B cell (primary cell): Measurements from ENCODE around the gene SCN4A. TPM values are rescaled to one million over a fixed set of nuclear protein-coding genes. Genes with fewer than 3 reads are reported as not detected.

Experiments
- ATAC-seq: fragments of 200-7000 bp; cut with Tn5 transposase; one replicate; pipeline ENCODE4 v1.10.0; 2021; ENCODE audit warnings: low read depth, mild to moderate bottlenecking, moderate number of reproducible peaks, moderate library complexity
- CTCF ChIA-PET: fragments of 350-600 bp; sonication (Branson Sonifier 250); formaldehyde crosslinking; loops from one replicate; lab custom pipeline; 2021; ENCODE audit warnings: antibody characterized with exemption, inconsistent platforms; lab: Charles Lee
- POLR2A ChIA-PET: fragments of 350-600 bp; sonication (Branson Sonifier 250); formaldehyde crosslinking; loops from one replicate; lab custom pipeline; 2021; ENCODE audit warnings: antibody characterized with exemption; lab: Charles Lee
- DNase-seq: peaks from one replicate; pipeline ENCODE4 v3.0.0; 2013
- H2AFZ ChIP-seq: 2 replicates; pipeline ENCODE4 v1.6.1; 2012; ENCODE audit warnings: mild to moderate bottlenecking, low read depth, low read length; ENCODE audit not compliant: insufficient read depth, poor library complexity, severe bottlenecking
- H3K27ac ChIP-seq, 2 donors: 1 replicate in 1 of 2; 2 replicates in 1 of 2; pipeline ENCODE4 v1.5.1; 2012 to 2013; ENCODE audit warnings: low read length in 2 of 2, mild to moderate bottlenecking in 2 of 2, moderate library complexity in 1 of 2
- H3K27me3 ChIP-seq, 4 experiments: fragments of 200-600 bp in 1 of 4; sonication (generic) in 1 of 4; replicated peaks in 1 of 4; 1 replicate in 2 of 4; 2 replicates in 2 of 4; pipeline versions ENCODE4 v1.6.1 to v1.7.0; 2013 to 2016; ENCODE audit warnings: low read length in 3 of 4, mild to moderate bottlenecking in 2 of 4, mixed read lengths in 1 of 4, moderate library complexity in 1 of 4; ENCODE audit not compliant: insufficient read depth in 4 of 4, control insufficient read depth in 3 of 4; ENCODE audit errors: control extremely low read depth in 1 of 4
- H3K36me3 ChIP-seq, 2 experiments: replicated peaks in 1 of 2; 1 replicate in 1 of 2; 2 replicates in 1 of 2; pipeline versions ENCODE4 v1.6.1 to v1.7.1; 2013; ENCODE audit warnings: low read length in 1 of 2; ENCODE audit not compliant: insufficient read depth in 2 of 2, control insufficient read depth in 1 of 2; ENCODE audit errors: control extremely low read depth in 1 of 2, extremely low read depth in 1 of 2
- H3K4me1 ChIP-seq, 2 donors: fragments of 200-600 bp in 1 of 2; sonication (generic) in 1 of 2; 1 replicate in 1 of 2; 2 replicates in 1 of 2; pipeline versions ENCODE4 v1.5.1 to v1.6.1; 2013 to 2017; ENCODE audit warnings: low read length in 2 of 2; ENCODE audit not compliant: control insufficient read depth in 2 of 2, insufficient read depth in 2 of 2
- H3K4me2 ChIP-seq: replicated peaks from 2 replicates; pipeline ENCODE3; 2012; ENCODE audit warnings: mild to moderate bottlenecking, low read depth, low read length; ENCODE audit not compliant: poor library complexity, severe bottlenecking
- H3K4me3 ChIP-seq, 5 experiments: fragments of 200-600 bp in 1 of 5; sonication (generic) in 1 of 5; 1 replicate in 3 of 5; 2 replicates in 2 of 5; pipeline versions ENCODE4 v1.5.1 to v1.7.0; 2011 to 2016; ENCODE audit warnings: low read length in 4 of 5, mild to moderate bottlenecking in 4 of 5, low read depth in 2 of 5, control low read depth in 1 of 5, moderate library complexity in 1 of 5; ENCODE audit not compliant: insufficient read depth in 1 of 5; ENCODE audit errors: control extremely low read depth in 1 of 5, extremely low read depth in 1 of 5
- H3K79me2 ChIP-seq: fragments of 200-600 bp; sonication (generic); one replicate; pipeline ENCODE4 v1.6.0; 2016; ENCODE audit warnings: low read length; ENCODE audit not compliant: control insufficient read depth, insufficient read depth
- H3K9ac ChIP-seq: fragments of 200-600 bp; sonication (generic); 2 replicates; pipeline ENCODE4 v1.6.1; 2017; ENCODE audit warnings: mild to moderate bottlenecking, low read length, moderate library complexity
- H3K9me3 ChIP-seq, 3 donors: one replicate each; pipeline versions ENCODE4 v1.6.1 to v1.7.1; 2013; ENCODE audit warnings: low read length in 2 of 3; ENCODE audit not compliant: control insufficient read depth in 2 of 3, insufficient read depth in 1 of 3; ENCODE audit errors: control extremely low read depth in 1 of 3
- H4K20me1 ChIP-seq: 2 replicates; pipeline ENCODE4 v1.6.0; 2012; ENCODE audit warnings: mild to moderate bottlenecking, low read length; ENCODE audit not compliant: insufficient read depth, control insufficient read depth, poor library complexity, severe bottlenecking
- H3K27ac Mint-ChIP-seq: one replicate; pipeline ENCODE4 v1.8.0; 2021; ENCODE audit warnings: mixed read lengths
- H3K27me3 Mint-ChIP-seq: one replicate; pipeline ENCODE4 v1.8.0; 2021; ENCODE audit warnings: mixed read lengths
- H3K4me1 Mint-ChIP-seq: one replicate; pipeline ENCODE4 v1.8.0; 2021; ENCODE audit warnings: mixed read lengths
- H3K4me3 Mint-ChIP-seq: one replicate; pipeline ENCODE4 v1.8.0; 2021; ENCODE audit warnings: mixed read lengths
- H3K9me3 Mint-ChIP-seq: one replicate; pipeline ENCODE4 v1.8.0; 2022; ENCODE audit warnings: mixed read lengths; ENCODE audit not compliant: insufficient read depth
- CTCF ChIP-seq: fragments of 200-600 bp; IDR thresholded peaks from one replicate; pipeline ENCODE4 v1.8.0; 2022; ENCODE audit warnings: antibody characterized with exemption, mild to moderate bottlenecking
- EZH2 ChIP-seq: IDR thresholded peaks from 2 replicates; pipeline ENCODE4 v1.6.1; 2012; ENCODE audit warnings: borderline replicate concordance, low read depth, mild to moderate bottlenecking, moderate library complexity, low read length; ENCODE audit not compliant: insufficient read depth, poor library complexity, severe bottlenecking
- WGBS: methylation state at CpG from one replicate; pipeline ENCODE4 v1.1.5; 2013; ENCODE audit warnings: missing lambda C conversion rate; ENCODE audit not compliant: insufficient coverage; 5-methylcytosine and 5-hydroxymethylcytosine counted together
- intact Hi-C: fragments of 100-400 bp; cut with micrococcal nuclease; formaldehyde crosslinking; loops from one replicate; pipeline ENCODE4 v1.10.0; 2022
- polyA plus RNA-seq: library from polyadenylated mRNA; depleted of rRNA; stranded (reverse); fragments of >200 nt; gene quantifications from 2 replicates; pipeline ENCODE4 v1.2.3, GENCODE V29; 2012
- total RNA-seq, 2 donors: library from RNA; stranded (reverse); fragments of 120-200 nt in 1 of 2; gene quantifications; 1 replicate in 1 of 2; 2 replicates in 1 of 2; pipeline versions ENCODE4 v1.2.3 to v1.2.4, GENCODE V29; 2013 to 2022

Gene SCN4A
- total and polyA plus RNA-seq, 2 donors (not counting 1 experiment from before 2014, with no cell fraction given): 1.1 to 1.4 TPM

DNA sequence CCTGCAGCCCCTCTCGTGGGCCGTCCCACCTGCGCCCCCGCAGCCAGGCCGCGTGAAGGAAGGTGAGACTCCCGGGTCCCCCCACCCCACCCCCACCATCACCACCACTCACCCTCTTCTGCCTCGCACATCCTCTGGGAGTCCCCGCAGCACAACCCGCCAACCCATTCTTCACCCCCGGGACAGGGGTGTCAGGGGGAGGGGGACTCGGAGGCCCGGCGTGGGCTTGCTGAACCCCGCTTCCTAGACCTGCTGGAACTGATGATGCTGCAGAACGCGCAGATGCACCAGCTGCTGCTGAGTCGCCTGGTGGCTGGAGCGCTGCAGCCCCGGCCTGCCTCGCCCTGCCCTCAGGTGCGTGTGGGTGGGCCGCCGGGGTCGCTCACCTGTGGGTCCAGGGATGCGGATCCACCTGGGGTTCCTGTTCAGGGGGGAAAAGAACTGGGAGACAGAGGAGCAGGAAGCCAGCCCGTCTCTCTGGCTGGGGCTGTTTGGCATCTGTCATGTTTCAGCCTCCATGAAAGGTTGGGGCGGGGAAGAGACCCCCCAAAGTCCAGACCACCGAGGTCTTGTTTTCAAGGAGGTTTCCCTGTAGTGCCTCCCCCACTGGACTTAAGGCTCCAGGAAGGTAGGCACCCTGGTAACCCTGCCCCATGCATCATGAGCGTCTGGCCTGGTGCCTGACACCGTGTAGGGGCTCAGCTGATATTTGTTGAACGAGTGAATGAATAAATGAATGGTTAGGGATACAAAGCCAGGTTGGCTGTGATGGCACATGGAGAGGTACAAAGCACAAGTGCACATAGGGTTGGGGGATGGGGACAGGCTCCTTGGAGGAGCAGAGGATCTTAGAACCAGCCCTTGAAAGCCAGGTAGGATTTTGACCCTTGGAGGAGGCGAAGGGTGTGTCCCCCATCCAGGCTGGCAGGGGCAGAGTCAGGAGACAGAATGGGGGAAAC, 26.3 kb upstream of the SCN4A start:
- H3K4me3 ChIP-seq: peak overlapping the region in 4 of 5 experiments; percentile 60 to 68 (median 64)
- peaks cover 0 to 18% of the 10 kb centered on the region in 2 experiments for H3K36me3 ChIP-seq
- peak overlapping the region; percentile 97 for H3K4me2 ChIP-seq
- ATAC-seq (peak; percentile 22), DNase-seq (peak; percentile 42)
- intact Hi-C loops: loop anchor here (1.0 kb wide), 2 partner anchors 17 to 21 kb away; partner anchors contain the start of gene ICAM2
- 19% methylated on average over 22 of the region's 33 CpGs for WGBS
- peak overlapping the region; percentile 81 for H2AFZ ChIP-seq
- H3K27ac Mint-ChIP-seq: peak overlapping the region; percentile 32
- H3K9me3 Mint-ChIP-seq: no peaks in the 10 kb centered on the region
- H3K4me1 ChIP-seq: peaks cover 20 to 24% of the 10 kb centered on the region in 2 donors
- peaks cover 27% of the 10 kb centered on the region for H3K4me1 Mint-ChIP-seq
- peaks cover 0 to 20% (median 5%) of the 10 kb centered on the region in 4 experiments for H3K27me3 ChIP-seq
- H4K20me1 ChIP-seq: peaks cover 31% of the 10 kb centered on the region
- H3K9me3 ChIP-seq: no peaks in the 10 kb centered on the region
- peaks cover 10% of the 10 kb centered on the region for H3K27me3 Mint-ChIP-seq
- no peak overlapping the region for H3K27ac ChIP-seq
- H3K9ac ChIP-seq: peak overlapping the region; percentile 72
- peak overlapping the region; percentile 69 for H3K4me3 Mint-ChIP-seq
- TF ChIP-seq EZH2: no peak
- no peak for TF ChIP-seq CTCF
- CTCF ChIA-PET: interaction anchor here (0.6 to 7.5 kb wide), 7 partner anchors 19 to 135 kb away, joined by 3 to 89 read pairs (median 5); partner anchors contain the start of gene ICAM2
- POLR2A ChIA-PET: interaction anchor here (1.4 kb wide), 1 partner anchor 68 kb away, joined by 3 read pairs; no protein-coding TSS in a partner anchor
- H3K79me2 ChIP-seq: no peaks in the 10 kb centered on the region
